ENCODE data around the gene PLEKHG4. TPM values are rescaled to one million over a fixed set of nuclear protein-coding genes. Genes with fewer than 3 reads are reported as not detected.

PLEKHG4 gene
- total and polyA plus RNA-seq, 9 of the 15 experiments (the other 6 are each of a cell fraction or from before 2014, with no cell fraction given): 3.7 to 36.8 (median 17.9) TPM

DNA sequence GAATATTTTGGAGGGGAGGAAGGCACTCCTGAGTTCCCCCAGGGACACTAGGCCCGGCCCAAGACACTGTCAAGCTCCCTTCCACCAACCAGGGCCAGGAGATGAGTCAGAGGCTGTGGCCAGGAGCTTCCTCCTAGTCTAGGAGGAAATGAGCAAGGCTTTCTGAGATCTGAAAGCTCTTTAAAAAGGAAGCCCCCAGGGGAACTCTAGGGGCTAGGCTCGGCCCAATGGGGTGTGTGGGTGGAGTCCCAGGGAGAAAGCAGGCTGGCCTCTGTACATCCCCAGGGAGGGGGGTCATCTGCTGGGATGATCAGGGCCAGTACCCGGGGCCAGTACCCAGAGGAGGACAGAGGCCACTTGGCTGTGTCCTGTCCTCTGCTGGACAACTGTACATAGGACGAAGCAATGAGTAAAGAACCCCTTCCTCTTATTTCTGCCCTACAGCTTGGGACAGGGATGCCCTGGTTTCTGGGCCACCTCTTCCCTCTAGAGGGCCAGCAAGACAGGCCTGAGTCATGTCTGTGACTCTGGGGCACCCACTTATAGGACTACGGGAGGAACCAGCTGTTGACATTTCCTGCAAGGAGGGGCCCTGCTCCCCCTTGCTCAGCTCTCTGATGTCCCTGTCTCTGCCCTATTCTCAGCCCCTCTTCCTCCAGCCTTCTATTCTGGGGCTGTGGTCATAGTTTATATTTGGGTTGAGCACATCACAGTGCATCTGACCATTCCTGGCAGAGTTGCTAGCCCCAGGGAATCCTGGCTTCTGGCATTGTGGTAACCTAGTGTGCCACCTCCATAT is 34.7 kb upstream of the PLEKHG4 start (continued):
- TF ChIP-seq SMAD1 (IDR thresholded peaks at IDR 0.05; ENCODE audit: low read depth, low read length, partially characterized antibody) (no peak), CBFA2T3 (IDR thresholded peaks at IDR 0.05) (no peak), ZFP91 (CRISPR knock-in tag; IDR thresholded peaks at IDR 0.05) (no peak), HOXB6 (CRISPR knock-in tag; IDR thresholded peaks at IDR 0.05; ENCODE audit: borderline replicate concordance) (no peak), POLR2AphosphoS5 (IDR thresholded peaks at IDR 0.05; ENCODE audit: control insufficient read depth, insufficient read depth, low read depth, low read length) (peak; percentile 61), DACH1 (IDR thresholded peaks at IDR 0.05; ENCODE audit: partially characterized antibody) (peak; percentile 57), ZNF79 (CRISPR knock-in tag; IDR thresholded peaks at IDR 0.05; ENCODE audit: low read depth) (no peak), ADNP (tag; IDR thresholded peaks at IDR 0.05) (no peak), LARP7 (IDR thresholded peaks at IDR 0.05) (no peak), ZNF212 (CRISPR knock-in tag; IDR thresholded peaks at IDR 0.05) (no peak), NFYB (IDR thresholded peaks at IDR 0.05; ENCODE audit: extremely low read depth, insufficient read length) (no peak), KLF1 (tag; IDR thresholded peaks at IDR 0.05) (no peak), FOSL1 (tag; conservative IDR thresholded peaks at IDR 0.05) (peak; percentile 87), RBM25 (IDR thresholded peaks at IDR 0.05; ENCODE audit: low read depth, low read length, severe bottlenecking) (no peak), KLF6 (CRISPR knock-in tag; IDR thresholded peaks at IDR 0.05; ENCODE audit: borderline replicate concordance) (no peak), MECOM (CRISPR knock-in tag; IDR thresholded peaks at IDR 0.05) (no peak), MYC (IDR thresholded peaks at IDR 0.05; ENCODE audit: low read depth, low read length) (no peak), MYC (CRISPR knock-in tag; IDR thresholded peaks at IDR 0.05; ENCODE audit: borderline replicate concordance, low read depth) (no peak), ZNF217 (CRISPR knock-in tag; IDR thresholded peaks at IDR 0.05) (no peak), ZNF263 (CRISPR knock-in tag; IDR thresholded peaks at IDR 0.05; ENCODE audit: borderline replicate concordance) (no peak), SPI1 (IDR thresholded peaks at IDR 0.05; ENCODE audit: borderline replicate concordance, low read depth, low read length) (peak; percentile 58; the same call in 1 of the 2 replicates), ZKSCAN1 (IDR thresholded peaks at IDR 0.05; ENCODE audit: low read depth, low read length) (no peak)
- TF ChIP-seq, protein P1, sequence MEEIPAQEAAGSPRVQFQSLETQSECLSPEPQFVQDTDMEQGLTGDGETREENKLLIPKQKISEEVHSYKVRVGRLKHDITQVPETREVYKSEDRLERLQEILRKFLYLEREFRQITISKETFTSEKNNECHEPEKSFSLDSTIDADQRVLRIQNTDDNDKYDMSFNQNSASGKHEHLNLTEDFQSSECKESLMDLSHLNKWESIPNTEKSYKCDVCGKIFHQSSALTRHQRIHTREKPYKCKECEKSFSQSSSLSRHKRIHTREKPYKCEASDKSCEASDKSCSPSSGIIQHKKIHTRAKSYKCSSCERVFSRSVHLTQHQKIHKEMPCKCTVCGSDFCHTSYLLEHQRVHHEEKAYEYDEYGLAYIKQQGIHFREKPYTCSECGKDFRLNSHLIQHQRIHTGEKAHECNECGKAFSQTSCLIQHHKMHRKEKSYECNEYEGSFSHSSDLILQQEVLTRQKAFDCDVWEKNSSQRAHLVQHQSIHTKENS (CRISPR knock-in tag; IDR thresholded peaks at IDR 0.05): no peak
- TF ChIP-seq, protein P2, sequence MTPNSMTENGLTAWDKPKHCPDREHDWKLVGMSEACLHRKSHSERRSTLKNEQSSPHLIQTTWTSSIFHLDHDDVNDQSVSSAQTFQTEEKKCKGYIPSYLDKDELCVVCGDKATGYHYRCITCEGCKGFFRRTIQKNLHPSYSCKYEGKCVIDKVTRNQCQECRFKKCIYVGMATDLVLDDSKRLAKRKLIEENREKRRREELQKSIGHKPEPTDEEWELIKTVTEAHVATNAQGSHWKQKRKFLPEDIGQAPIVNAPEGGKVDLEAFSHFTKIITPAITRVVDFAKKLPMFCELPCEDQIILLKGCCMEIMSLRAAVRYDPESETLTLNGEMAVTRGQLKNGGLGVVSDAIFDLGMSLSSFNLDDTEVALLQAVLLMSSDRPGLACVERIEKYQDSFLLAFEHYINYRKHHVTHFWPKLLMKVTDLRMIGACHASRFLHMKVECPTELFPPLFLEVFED (CRISPR knock-in tag; conservative IDR thresholded peaks at IDR 0.05): no peak
- TF ChIP-seq, protein P3, sequence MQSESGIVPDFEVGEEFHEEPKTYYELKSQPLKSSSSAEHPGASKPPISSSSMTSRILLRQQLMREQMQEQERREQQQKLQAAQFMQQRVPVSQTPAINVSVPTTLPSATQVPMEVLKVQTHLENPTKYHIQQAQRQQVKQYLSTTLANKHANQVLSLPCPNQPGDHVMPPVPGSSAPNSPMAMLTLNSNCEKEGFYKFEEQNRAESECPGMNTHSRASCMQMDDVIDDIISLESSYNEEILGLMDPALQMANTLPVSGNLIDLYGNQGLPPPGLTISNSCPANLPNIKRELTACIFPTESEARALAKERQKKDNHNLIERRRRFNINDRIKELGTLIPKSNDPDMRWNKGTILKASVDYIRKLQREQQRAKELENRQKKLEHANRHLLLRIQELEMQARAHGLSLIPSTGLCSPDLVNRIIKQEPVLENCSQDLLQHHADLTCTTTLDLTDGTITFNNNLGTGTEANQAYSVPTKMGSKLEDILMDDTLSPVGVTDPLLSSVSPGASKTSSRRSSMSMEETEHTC (IDR thresholded peaks at IDR 0.05): no peak
